MM.1S (cell line): ENCODE measurements around the gene DUSP10.

Experiments
- DNase-seq: peaks from one replicate; pipeline ENCODE4 v3.0.0-alpha.2; 2015
- H2AFZ ChIP-seq: fragments of 300-600 bp; sonication (generic); 2 replicates; pipeline ENCODE4 v1.6.0; 2016; ENCODE audit warnings: antibody characterized with exemption, low read length
- H3F3A ChIP-seq: fragments of 300-600 bp; sonication (generic); 2 replicates; pipeline ENCODE4 v1.6.1; 2016; ENCODE audit warnings: mild to moderate bottlenecking, antibody characterized with exemption, low read length, moderate library complexity, mixed read lengths; ENCODE audit not compliant: insufficient read depth
- H3K27ac ChIP-seq: fragments of 300-600 bp; sonication (generic); 2 replicates; pipeline ENCODE4 v1.5.1; 2016; ENCODE audit warnings: mild to moderate bottlenecking, low read length
- H3K27me3 ChIP-seq: fragments of 300-600 bp; sonication (generic); replicated peaks from 2 replicates; pipeline ENCODE4 v1.6.0; 2016; ENCODE audit warnings: low read length; ENCODE audit not compliant: insufficient read depth
- H3K36me3 ChIP-seq: fragments of 300-600 bp; sonication (generic); replicated peaks from 2 replicates; pipeline ENCODE4 v1.6.1; 2016; ENCODE audit warnings: mild to moderate bottlenecking, low read length, mixed read lengths; ENCODE audit not compliant: insufficient read depth
- H3K4me1 ChIP-seq: fragments of 300-600 bp; sonication (generic); 2 replicates; pipeline ENCODE4 v1.6.1; 2016; ENCODE audit warnings: low read length, mixed read lengths
- H3K4me2 ChIP-seq: fragments of 300-600 bp; sonication (generic); 2 replicates; pipeline ENCODE4 v1.6.0; 2016; ENCODE audit warnings: low read depth, low read length
- H3K4me3 ChIP-seq: fragments of 300-600 bp; sonication (generic); 2 replicates; pipeline ENCODE4 v1.5.1; 2016; ENCODE audit warnings: low read length, mixed read lengths
- H3K79me2 ChIP-seq: fragments of 300-600 bp; sonication (generic); 2 replicates; pipeline ENCODE4 v1.6.1; 2016; ENCODE audit warnings: mixed run types, low read length, mixed read lengths
- H3K9ac ChIP-seq: fragments of 300-600 bp; sonication (generic); 2 replicates; pipeline ENCODE4 v1.6.1; 2016; ENCODE audit warnings: low read length, mixed read lengths
- H3K9me2 ChIP-seq: fragments of 300-600 bp; sonication (generic); replicated peaks from 2 replicates; pipeline ENCODE4 v1.6.1; 2016; ENCODE audit warnings: mild to moderate bottlenecking, low read length, mixed read lengths; ENCODE audit not compliant: insufficient read depth
- H3K9me3 ChIP-seq: fragments of 300-600 bp; sonication (generic); replicated peaks from 2 replicates; pipeline ENCODE4 v1.6.1; 2016; ENCODE audit warnings: mild to moderate bottlenecking, low read length, mixed read lengths; ENCODE audit not compliant: insufficient read depth
- H4K20me1 ChIP-seq: fragments of 300-600 bp; sonication (generic); 2 replicates; pipeline ENCODE4 v1.6.1; 2016; ENCODE audit warnings: mild to moderate bottlenecking, low read length, moderate library complexity, mixed read lengths; ENCODE audit not compliant: insufficient read depth
- CTCF ChIP-seq: fragments of 300-600 bp; sonication (generic); IDR thresholded peaks from 2 replicates; pipeline ENCODE4 v1.5.1; 2016; ENCODE audit warnings: antibody characterized with exemption, low read length, mixed read lengths
- EZH2 ChIP-seq: fragments of 300-600 bp; sonication (generic); optimal IDR thresholded peaks from 2 replicates; pipeline ENCODE3; 2017; ENCODE audit warnings: low read depth, mild to moderate bottlenecking, antibody characterized with exemption, low read length, mixed read lengths
- EZH2phosphoT487 ChIP-seq: fragments of 300-600 bp; sonication (generic); IDR thresholded peaks from 2 replicates; pipeline ENCODE4 v1.6.1; 2018; ENCODE audit warnings: antibody characterized with exemption, low read length

DUSP10 gene

GRCh38 chr1:221723018-221723847 is 18.7 kb downstream of the DUSP10 start:
- H3K4me1 ChIP-seq: no peaks in the 10 kb centered on the region
- no peaks in the 10 kb centered on the region for H3K36me3 ChIP-seq
- H3K4me3 ChIP-seq: no peak overlapping the region
- no peak overlapping the region for H3K27ac ChIP-seq
- H3K9me2 ChIP-seq: no peaks in the 10 kb centered on the region
- DNase-seq: no peak
- H2AFZ ChIP-seq: no peak overlapping the region
- H3K9ac ChIP-seq: no peak overlapping the region
- H3K79me2 ChIP-seq: no peaks in the 10 kb centered on the region
- H3K27me3 ChIP-seq: no peaks in the 10 kb centered on the region
- TF ChIP-seq EZH2 (no peak), EZH2phosphoT487 (no peak), CTCF (no peak)
- H3F3A ChIP-seq: no peaks in the 10 kb centered on the region
- no peak overlapping the region for H3K4me2 ChIP-seq
- H3K9me3 ChIP-seq: no peaks in the 10 kb centered on the region
- no peaks in the 10 kb centered on the region for H4K20me1 ChIP-seq

GRCh38 chr1:221722254-221723017 is 19.5 kb downstream of the DUSP10 start:
- Histone ChIP-seq H3K79me2 (no peaks in the 10 kb centered on the region), H3F3A (no peaks in the 10 kb centered on the region), H2AFZ (no peak overlapping the region), H3K9me2 (no peaks in the 10 kb centered on the region), H3K4me1 (no peaks in the 10 kb centered on the region), H3K9me3 (no peaks in the 10 kb centered on the region), H3K27ac (no peak overlapping the region), H3K4me2 (no peak overlapping the region), H3K27me3 (no peaks in the 10 kb centered on the region), H4K20me1 (no peaks in the 10 kb centered on the region), H3K36me3 (no peaks in the 10 kb centered on the region), H3K4me3 (no peak overlapping the region), H3K9ac (no peak overlapping the region)
- no peak for DNase-seq
- TF ChIP-seq CTCF (no peak), EZH2 (no peak), EZH2phosphoT487 (no peak)

GRCh38 chr1:221720545-221720944 is 21.3 kb downstream of the DUSP10 start:
- no peak for TF ChIP-seq CTCF
- no peak for TF ChIP-seq EZH2
- TF ChIP-seq EZH2phosphoT487: no peak
- H4K20me1 ChIP-seq: no peaks in the 10 kb centered on the region
- H3K27me3 ChIP-seq: no peaks in the 10 kb centered on the region
- no peaks in the 10 kb centered on the region for H3K36me3 ChIP-seq
- no peaks in the 10 kb centered on the region for H3K4me1 ChIP-seq
- H3F3A ChIP-seq: no peaks in the 10 kb centered on the region
- no peak overlapping the region for H3K9ac ChIP-seq
- H3K79me2 ChIP-seq: no peaks in the 10 kb centered on the region
- no peak for DNase-seq
- no peak overlapping the region for H3K27ac ChIP-seq
- no peak overlapping the region for H3K4me2 ChIP-seq
- H3K4me3 ChIP-seq: no peak overlapping the region
- H3K9me2 ChIP-seq: no peaks in the 10 kb centered on the region
- no peaks in the 10 kb centered on the region for H3K9me3 ChIP-seq
- no peak overlapping the region for H2AFZ ChIP-seq
